ENCODE measurements around the gene HIP1.
"Not testable (repeated sequence)": the region's sequence is repeated elsewhere in the genome, so short reads cannot be mapped to it uniquely, and the experiment has no call there.

HIP1 gene

GRCh38 chr7:75739796-75740672 is 1.3 kb upstream of the HIP1 start:
- DNase-seq (no peak), ATAC-seq (no peak)

GRCh38 chr7:75738975-75739795 is 444 bp upstream of the HIP1 start:
- peak; percentile 99 for ATAC-seq
- peak; percentile 100 for DNase-seq

- DNase-seq (no peak), ATAC-seq (no peak)
Observed at GRCh38 chr7:75737856-75738603, 711 bp downstream of the HIP1 start.

- DNase-seq (no peak), ATAC-seq (no peak)
Observed at GRCh38 chr7:75735581-75736350, 3.0 kb downstream of the HIP1 start.

- ATAC-seq (no peak), DNase-seq (no peak)
Observed at GRCh38 chr7:75734586-75735458, 3.9 kb downstream of the HIP1 start.

GRCh38 chr7:75732764-75733630 is 5.7 kb downstream of the HIP1 start:
- no peak for ATAC-seq
- no peak for DNase-seq

GRCh38 chr7:75732016-75732521 is 6.7 kb downstream of the HIP1 start:
- no peak for ATAC-seq

GRCh38 chr7:75729851-75730274 is 8.9 kb downstream of the HIP1 start:
- DNase-seq, result no peak
- no peak for ATAC-seq

More at GRCh38 chr7:75732016-75732521, 6.7 kb downstream of the HIP1 start:
- DNase-seq, result no peak

- DNase-seq (peak; percentile 20), ATAC-seq (peak; percentile 50)
Observed at GRCh38 chr7:75727881-75728593, 10.7 kb downstream of the HIP1 start.

GRCh38 chr7:75727351-75727750 is 11.4 kb downstream of the HIP1 start:
- not testable (repeated sequence) for ATAC-seq

GRCh38 chr7:75725306-75725705 is 13.4 kb downstream of the HIP1 start:
- DNase-seq (no peak), ATAC-seq (no peak)

More at GRCh38 chr7:75727351-75727750, 11.4 kb downstream of the HIP1 start:
- not testable (repeated sequence) for DNase-seq

- no peak for ATAC-seq
Observed at GRCh38 chr7:75723444-75723843, 15.3 kb downstream of the HIP1 start.

GRCh38 chr7:75722373-75722772 is 16.4 kb downstream of the HIP1 start:
- ATAC-seq, result no peak
- no peak for DNase-seq

More at GRCh38 chr7:75723444-75723843, 15.3 kb downstream of the HIP1 start:
- DNase-seq, result no peak

- DNase-seq, ATAC-seq: not testable (repeated sequence)
Observed at GRCh38 chr7:75721922-75722321, 16.8 kb downstream of the HIP1 start.

GRCh38 chr7:75721426-75721825 is 17.3 kb downstream of the HIP1 start:
- no peak for DNase-seq
- ATAC-seq, result no peak

GRCh38 chr7:75719626-75720025 is 19.1 kb downstream of the HIP1 start:
- ATAC-seq (no peak), DNase-seq (no peak)

GRCh38 chr7:75718390-75719031 is 20.2 kb downstream of the HIP1 start:
- no peak for ATAC-seq
- no peak for DNase-seq

GRCh38 chr7:75717746-75718145 is 21.0 kb downstream of the HIP1 start:
- not testable (repeated sequence) for ATAC-seq, DNase-seq

Measured in stimulated activated naive CD8-positive, alpha-beta T cell treated with anti-CD3 and anti-CD28 coated beads, Interleukin-15, Interleukin-2, amounts not matched to agents 100 U/mL and 50 U/mL, for 24 hours (primary cell).